Stimulated activated CD4-positive, alpha-beta T cell treated with anti-CD3 and anti-CD28 coated beads, Interleukin-2, amount 100 ng/mL, for 48 hours (primary cell): ENCODE results near the gene RABIF.
A peak's percentile ranks its signal among the peaks of the same experiment; 100 is the strongest.

Experiments used
- DNase-seq, 2 donors: peaks; one replicate each; pipeline ENCODE4 v3.0.0-alpha.2; 2020

RABIF gene

DNA sequence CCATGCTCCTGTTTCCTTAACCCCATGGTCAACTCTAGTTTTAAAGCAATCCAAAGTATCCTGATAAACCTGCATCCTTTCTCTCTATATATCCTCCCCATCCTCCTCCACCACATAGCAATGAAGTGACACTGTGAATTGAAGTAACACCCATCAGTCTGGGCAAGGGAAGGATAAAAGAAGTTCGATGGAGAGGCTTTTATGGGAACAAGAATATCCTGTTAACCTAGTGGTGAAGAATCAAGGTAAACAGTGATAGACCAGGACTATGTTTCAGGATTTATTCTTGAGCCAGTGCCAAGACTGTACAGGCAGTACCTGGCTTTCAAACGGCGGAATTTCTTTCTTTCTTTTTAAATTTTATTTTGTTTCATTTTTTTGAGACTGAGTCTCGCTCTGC is 17.6 kb downstream of the RABIF start:
- no peak for DNase-seq

- DNase-seq, result no peak
Observed at GRCh38 chr1:202862679-202863560, 26.0 kb downstream of the RABIF start.

DNA sequence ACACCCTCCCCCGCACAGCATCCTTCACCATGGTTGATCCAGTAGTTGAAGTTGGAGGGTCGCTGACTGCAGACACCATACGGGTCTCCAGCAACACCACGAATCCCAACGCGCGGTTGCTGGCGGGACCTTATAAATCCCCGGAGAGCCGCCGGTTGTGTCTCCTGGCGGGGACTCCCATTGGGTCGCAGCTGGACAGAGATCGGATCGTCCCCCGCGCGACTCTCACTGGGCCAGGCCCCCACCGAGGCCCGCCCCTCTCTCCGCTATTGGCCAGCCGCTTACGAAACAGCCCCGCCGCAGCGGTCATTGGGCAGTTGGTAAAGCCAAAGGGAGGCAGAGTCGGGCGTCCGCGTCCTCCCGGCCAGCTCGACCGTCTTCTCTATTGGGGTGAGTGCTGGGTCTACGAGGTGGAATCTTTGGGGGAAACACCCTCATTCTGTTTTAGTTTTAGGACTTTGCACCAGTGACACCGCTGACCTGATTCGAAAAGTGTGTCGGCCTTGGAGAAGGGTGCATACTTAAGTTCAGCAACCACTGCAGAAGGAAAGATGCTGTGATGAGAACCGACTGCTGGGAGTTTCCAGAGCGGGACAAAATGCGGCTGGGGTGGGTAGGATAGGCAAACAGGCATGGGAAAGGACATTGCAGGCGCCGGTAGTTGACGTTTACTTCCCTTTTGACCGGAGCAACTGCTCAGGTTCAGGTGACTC is 27.4 kb downstream of the RABIF start:
- DNase-seq, result peak; percentile 23 to 40

- DNase-seq, result peak; percentile 8 to 25
Observed at GRCh38 chr1:202860744-202861419, 28.1 kb downstream of the RABIF start.

DNA sequence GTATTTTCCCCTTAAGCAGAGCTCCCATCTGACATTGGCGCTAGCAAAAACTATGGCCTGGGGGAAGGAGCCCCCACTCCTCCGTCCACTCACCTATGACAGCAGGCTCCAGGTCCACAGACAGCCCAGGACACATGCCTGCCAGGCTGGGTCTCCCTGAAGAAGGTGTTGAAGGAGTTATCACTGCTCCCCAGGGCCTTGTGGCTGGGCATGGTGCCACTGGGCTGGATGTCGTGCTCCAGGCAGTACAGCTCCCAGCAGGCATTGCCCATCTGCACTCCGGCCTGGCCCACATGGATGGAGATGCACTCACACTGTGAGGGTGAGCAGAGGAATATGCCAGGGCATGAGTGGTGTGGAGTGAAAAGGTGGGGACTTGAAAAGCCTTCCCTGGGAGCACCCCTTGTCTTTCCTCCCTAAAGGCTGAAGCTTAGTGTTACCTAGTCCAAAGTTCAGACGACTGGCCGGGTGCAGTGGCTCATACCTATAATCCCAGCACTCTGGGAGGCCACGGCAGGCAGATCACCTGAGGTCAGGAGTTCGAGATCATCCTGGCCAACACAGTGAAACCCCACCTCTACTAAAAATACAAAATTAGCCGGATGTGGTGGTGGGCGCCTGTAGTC is 30.0 kb downstream of the RABIF start:
- no peak for DNase-seq

DNA sequence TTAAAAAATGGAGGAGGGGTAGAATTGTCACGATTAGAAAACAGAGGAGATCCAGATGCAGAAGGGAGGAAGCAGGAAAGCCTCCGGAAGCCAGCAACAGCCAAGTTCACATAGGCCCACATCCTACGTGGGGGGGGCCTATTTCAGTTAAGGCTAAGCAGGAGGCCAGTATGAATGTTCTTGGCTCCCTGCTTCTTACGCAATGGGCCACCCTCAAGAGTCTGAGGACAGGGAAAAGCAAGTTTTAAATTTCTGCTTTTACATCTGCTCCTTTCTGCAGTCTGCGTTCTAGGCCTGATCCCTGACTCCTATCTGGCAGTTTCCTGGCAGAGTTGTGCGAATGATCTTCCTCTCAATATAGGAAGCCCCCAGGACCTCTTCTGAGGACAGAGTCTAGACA is 30.6 kb downstream of the RABIF start:
- DNase-seq, result no peak

GRCh38 chr1:202857136-202857610 is 31.8 kb downstream of the RABIF start:
- no peak for DNase-seq

GRCh38 chr1:202856014-202856413 is 32.9 kb downstream of the RABIF start:
- no peak for DNase-seq

- no peak for DNase-seq
Observed at GRCh38 chr1:202854787-202855186, 34.2 kb downstream of the RABIF start.

DNA sequence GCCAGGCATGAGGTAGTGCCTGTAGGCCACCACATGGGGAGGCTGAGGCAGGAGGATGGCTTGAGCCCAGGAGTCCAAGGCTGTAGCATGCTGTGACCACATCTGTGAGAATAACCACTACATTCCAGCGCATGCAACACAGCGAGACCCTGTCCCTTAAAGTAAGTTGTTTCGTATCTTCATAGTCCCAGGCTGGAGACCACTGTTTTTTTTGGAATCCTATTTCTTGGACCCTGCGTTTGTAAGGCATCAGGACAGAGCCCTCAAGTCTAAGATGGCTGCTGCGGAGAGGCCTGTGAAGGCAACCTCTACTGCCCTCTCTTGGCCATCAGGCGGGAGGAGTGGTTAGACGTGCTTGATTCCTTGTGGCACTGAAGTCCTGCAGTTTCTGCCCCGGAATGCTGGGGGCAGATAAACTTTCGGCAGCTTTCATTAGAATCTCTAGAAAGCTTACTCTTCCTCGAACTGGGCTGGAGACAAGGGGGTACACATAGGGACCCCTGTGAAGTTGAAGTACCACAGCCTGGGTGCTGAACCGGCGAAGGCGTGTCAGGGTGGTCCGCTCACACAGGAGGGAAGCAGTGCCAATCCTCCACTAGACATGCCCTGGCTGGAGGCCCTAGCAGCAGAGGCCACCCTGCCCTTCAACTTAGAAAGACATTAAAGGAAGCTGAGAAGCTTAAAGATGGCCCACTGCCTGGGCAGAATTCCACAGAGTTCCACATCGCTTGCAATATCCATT is 36.6 kb downstream of the RABIF start:
- DNase-seq, result peak; percentile 21 to 36

DNA sequence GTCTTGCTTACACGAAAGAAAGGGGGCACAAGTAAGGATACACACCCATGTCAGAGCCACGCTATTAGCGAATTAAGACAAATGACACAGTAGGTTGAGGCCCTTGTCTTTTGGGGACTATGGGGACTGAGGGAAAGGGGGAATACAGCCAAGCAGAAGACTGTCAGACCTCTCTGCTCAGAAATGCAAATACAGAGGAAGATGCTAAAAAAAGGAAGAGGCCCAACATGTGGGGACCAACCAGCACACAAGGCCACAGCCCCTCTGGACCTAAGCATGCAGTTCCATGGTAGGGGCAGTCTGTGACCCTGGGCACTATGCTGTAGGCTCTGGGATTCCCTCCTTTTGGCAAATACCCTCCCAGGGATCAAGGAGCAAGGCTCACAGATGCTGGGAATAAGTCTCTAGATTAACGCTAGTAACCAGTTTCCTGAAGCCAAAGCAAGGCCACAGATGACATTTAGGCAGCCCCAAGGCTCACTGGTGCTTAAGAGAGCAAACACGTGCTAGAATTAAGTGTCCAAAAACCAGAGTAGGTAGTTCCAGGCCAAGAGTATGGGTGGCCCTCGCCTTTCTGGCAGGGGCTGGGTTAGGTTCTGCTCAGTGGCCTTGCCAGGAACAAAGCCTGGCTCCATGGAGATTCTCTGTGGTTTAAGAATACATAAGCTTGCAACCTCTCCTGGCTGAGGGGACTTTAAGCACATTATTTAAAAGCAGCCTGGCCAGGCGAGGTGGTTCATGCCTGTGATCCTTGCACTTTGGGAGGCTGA is 38.2 kb downstream of the RABIF start:
- no peak for DNase-seq

DNA sequence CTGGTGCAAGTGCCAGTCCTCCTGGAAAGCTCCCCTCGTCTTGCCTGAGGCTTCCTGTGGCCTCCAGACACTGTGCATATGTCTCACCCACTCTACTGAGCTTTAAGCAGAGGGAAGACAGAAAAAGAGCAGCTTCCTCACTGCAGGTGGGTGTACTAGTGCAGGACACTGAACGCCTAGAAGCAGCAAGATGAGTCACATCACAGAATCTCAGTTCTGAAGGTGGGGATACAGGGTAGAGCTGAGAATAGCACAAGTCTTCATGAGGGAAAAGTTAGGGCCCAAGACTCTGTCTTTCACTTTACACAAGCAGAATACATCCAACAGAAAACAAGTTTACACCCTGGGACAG is 40.8 kb downstream of the RABIF start:
- DNase-seq, result no peak

DNA sequence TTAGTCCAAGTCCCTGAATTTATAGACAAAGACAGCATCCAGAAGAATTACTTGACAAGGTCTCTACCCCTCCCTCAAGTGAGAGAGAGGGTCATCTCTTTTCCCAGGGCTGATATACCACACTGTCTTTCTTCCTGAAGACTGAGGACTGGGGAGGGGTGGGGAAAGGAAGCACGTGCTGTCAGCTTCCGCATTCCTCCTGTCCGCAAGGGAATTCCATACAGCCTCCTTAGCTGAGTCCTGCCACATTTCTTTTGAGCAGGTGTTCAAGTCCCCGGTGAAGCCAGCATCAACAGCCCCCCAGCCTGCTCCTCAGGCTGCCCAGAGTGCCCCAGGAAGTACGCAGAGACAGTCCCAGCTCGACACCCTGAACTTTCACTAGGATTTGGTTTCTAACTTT is 44.0 kb downstream of the RABIF start:
- DNase-seq, result no peak

DNA sequence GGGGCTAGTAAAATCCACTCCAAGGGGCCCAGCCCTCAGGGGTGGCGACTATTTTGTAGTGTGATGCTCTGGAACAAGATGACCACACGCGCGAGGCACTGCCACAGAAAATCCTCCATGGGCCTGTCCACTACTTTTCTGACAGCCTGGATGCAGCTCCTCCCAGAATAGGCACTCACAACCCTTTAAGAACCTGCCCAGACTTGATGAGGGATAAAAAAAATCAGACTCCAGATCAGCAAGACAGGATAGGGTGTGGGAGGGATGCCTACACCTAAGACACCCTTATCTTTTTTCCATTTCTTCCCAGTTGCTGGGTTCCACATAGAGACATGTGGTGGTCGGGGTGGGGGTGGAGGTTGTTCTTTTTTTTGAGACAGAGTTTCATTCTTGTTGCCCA is 44.7 kb downstream of the RABIF start:
- no peak for DNase-seq

DNA sequence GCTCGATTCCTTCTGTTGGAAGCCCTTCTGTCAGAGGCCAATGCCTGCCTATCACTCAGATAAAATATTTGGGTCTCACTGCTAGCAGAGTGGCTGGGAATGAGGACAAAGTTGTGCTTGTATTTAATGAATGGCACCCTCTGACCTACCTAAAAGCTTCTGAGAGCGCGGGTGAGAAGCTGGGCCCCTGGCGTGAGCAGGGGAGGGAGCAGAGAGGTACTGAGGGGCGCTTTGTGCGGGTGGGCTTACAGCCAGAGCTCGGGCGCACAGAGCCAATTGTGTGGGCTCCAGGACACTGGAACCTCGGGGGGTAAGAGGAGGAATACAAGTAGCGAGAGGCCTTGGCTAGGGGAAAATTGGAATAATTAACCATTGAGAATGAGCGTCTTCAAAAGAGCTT is 45.9 kb downstream of the RABIF start:
- no peak for DNase-seq

GRCh38 chr1:202837746-202838262 is 51.1 kb downstream of the RABIF start:
- DNase-seq, result no peak

- no peak for DNase-seq
Observed at GRCh38 chr1:202836623-202837403, 52.1 kb downstream of the RABIF start.

- no peak for DNase-seq
Observed at GRCh38 chr1:202835548-202836072, 53.3 kb downstream of the RABIF start.

- DNase-seq, result peak in 1 of 2 donors; percentile 26
Observed at GRCh38 chr1:202834771-202835547, 54.0 kb downstream of the RABIF start.
